Activated CD4-positive, alpha-beta T cell treated with anti-CD3 and anti-CD28 coated beads, Interleukin-2, amount 50 U/mL, for 24 hours (primary cell): ENCODE measurements around the gene UPF1.
A peak's percentile ranks its signal among the peaks of the same experiment; 100 is the strongest.
"Not testable (repeated sequence)": the region's sequence is repeated elsewhere in the genome, so short reads cannot be mapped to it uniquely, and the experiment has no call there.

ENCODE experiments used
- DNase-seq, 2 donors: peaks; one replicate each; pipeline ENCODE4 v3.0.0-alpha.2; 2020; ENCODE audit warnings: low read depth in 1 of 2, low spot score in 1 of 2

The UPF1 gene

GRCh38 chr19:18912933-18913332 lies 81.2 kb downstream of the UPF1 start:
- no peak for DNase-seq

GRCh38 chr19:18913466-18913865 lies 81.7 kb downstream of the UPF1 start:
- DNase-seq: no peak

GRCh38 chr19:18915639-18916038 lies 83.9 kb downstream of the UPF1 start:
- DNase-seq: peak in 1 of 2 donors; percentile 23

- not testable (repeated sequence) for DNase-seq
These were observed 85.8 kb downstream of the UPF1 start for GRCh38 chr19:18917593-18917992.
